Measurements from ENCODE around the gene FAM9C. TPM values are rescaled to one million over a fixed set of nuclear protein-coding genes. Genes with fewer than 3 reads are reported as not detected.

FAM9C gene
- polyA plus RNA-seq, 1 experiment: 0.04 TPM

DNA sequence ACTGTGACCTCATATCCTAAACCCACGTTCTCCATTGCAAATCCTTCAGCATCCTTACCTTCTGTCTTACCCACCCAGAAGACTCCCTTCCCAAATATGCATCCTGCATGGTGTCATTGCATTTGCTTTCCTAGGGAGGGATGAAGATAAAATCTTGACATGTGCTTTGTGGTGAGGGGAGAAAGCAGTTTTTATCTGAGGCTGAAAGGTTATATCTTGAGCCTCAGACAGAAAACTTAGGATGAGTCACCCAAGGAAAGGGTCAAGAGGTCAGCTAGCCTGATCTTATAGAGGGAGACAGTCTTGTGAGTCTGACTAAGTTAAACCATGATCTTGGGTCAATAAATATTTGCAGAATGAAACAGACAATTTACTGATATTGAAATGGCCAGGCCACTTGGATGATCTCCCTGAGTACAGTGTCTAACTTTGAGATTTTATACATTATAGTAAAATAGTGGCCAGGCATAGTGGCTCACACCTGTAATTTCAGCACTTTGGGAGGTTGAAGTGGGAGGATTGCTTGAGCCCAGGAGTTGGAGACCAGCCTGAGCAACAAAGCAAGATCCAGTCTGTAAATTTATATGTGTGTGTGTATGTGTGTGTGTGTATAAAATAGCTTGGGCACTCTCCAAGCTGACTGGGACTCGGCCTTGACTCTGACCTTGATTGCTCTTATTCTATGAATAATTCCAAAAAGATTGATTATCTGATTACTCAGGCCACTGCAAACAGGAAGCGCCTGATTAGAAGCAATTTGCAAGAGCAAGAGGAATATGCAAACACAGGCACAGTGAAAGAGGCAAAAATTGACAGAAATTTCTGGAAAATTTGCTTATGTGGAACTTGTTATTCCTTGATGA lies 15.4 kb upstream of the FAM9C start:
- CTCF ChIA-PET: no interaction called here
- H3K27ac ChIP-seq (ENCODE audit: low read depth, low read length): no peak overlapping the region
- no peak for DNase-seq (ENCODE audit: low read depth, low spot score)
- POLR2A ChIA-PET: interaction anchor here (0.5 kb wide), 1 partner anchor 22 kb away, joined by 3 read pairs; no protein-coding TSS in a partner anchor
- H3K27me3 ChIP-seq (ENCODE audit: control insufficient read depth, insufficient read depth, low read length): no peaks in the 10 kb centered on the region
- H3K4me3 ChIP-seq (ENCODE audit: low read depth, low read length): no peak overlapping the region
- no peak for TF ChIP-seq CTCF (IDR thresholded peaks at IDR 0.05; ENCODE audit: low read depth, low read length)
- H3K9me3 ChIP-seq (ENCODE audit: control insufficient read depth, insufficient read depth, low read length): peaks cover 3% of the 10 kb centered on the region; the same call in 1 of the 2 replicates

GRCh38 chrX:13055486-13055885 lies 11.1 kb upstream of the FAM9C start:
- H3K27me3 ChIP-seq (ENCODE audit: control insufficient read depth, insufficient read depth, low read length): no peaks in the 10 kb centered on the region
- TF ChIP-seq CTCF (IDR thresholded peaks at IDR 0.05; ENCODE audit: low read depth, low read length): no peak
- H3K9me3 ChIP-seq (ENCODE audit: control insufficient read depth, insufficient read depth, low read length): no peaks in the 10 kb centered on the region
- DNase-seq (ENCODE audit: low read depth, low spot score): no peak
- H3K4me3 ChIP-seq (ENCODE audit: low read depth, low read length): no peak overlapping the region
- CTCF ChIA-PET: no interaction called here
- POLR2A ChIA-PET: no interaction called here
- no peak overlapping the region for H3K27ac ChIP-seq (ENCODE audit: low read depth, low read length)

DNA sequence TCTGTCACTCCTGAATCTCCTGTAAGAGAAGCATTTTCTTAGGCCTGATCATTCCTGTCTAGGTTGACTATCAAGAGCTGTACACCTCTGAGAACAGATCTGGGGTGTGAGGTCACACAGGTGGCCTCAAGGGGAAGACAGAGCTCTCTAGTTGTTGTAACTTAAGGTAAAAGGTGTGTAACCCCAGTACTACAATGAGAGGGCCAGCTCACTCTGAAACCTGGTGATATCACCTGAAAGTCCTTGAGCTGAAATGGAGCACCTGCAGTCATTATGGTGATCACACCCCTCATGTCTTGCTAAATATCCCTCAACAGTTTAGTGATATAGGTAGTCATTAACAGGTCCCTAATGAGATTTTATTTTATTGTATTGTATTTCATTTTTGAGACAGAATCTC lies 8.8 kb upstream of the FAM9C start:
- CTCF ChIA-PET: interaction anchor here (0.5 kb wide), 1 partner anchor 76 kb away, joined by 5 read pairs; no protein-coding TSS in a partner anchor

DNA sequence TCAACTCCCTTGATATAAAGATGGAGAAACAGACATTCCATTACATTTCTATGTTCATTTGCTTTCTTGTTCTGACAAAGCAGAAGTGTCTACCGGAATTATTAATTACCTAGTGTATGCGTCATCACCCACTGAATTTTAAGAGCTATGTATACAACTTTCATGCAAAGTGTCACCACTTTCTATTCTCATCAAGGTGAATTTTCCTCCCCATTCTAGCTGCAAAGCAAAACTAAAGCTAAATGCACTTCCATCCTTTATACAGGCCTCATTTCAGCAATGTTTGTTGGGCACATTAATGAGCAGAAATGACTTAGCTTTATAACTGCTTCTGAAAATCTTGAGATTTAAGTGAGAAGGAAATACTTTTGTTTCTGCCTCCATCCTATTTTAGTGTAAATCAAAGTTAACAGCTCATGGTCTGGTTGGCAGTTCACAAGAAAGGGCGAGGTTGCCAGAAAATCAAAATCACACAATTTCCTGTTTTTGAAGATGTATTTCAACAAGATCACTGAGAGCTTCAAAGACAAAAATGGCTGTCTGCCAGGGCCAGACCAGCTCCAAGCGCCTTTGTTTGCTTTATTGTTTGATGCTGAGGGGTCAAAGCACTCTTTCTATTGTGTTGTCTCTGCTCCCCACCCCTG lies 7.2 kb upstream of the FAM9C start:
- no peak overlapping the region for H3K4me3 ChIP-seq (ENCODE audit: low read depth, low read length)
- H3K9me3 ChIP-seq (ENCODE audit: control insufficient read depth, insufficient read depth, low read length): no peaks in the 10 kb centered on the region
- ChIA-PET POLR2A (interaction anchor here (0.5 kb wide), 1 partner anchor 71 kb away, joined by 3 read pairs; no protein-coding TSS in a partner anchor), CTCF (interaction anchor here (1.2 kb wide), 1 partner anchor 437 kb away, joined by 4 read pairs; no protein-coding TSS in a partner anchor)
- no peak overlapping the region for H3K27ac ChIP-seq (ENCODE audit: low read depth, low read length)
- no peak for TF ChIP-seq CTCF (IDR thresholded peaks at IDR 0.05; ENCODE audit: low read depth, low read length)
- DNase-seq (ENCODE audit: low read depth, low spot score): no peak
- H3K27me3 ChIP-seq (ENCODE audit: control insufficient read depth, insufficient read depth, low read length): no peaks in the 10 kb centered on the region

More for the DNA sequence above, 8.8 kb upstream of the FAM9C start:
- no peak for DNase-seq (ENCODE audit: low read depth, low spot score)
- no peak overlapping the region for H3K27ac ChIP-seq (ENCODE audit: low read depth, low read length)
- POLR2A ChIA-PET: no interaction called here
- no peaks in the 10 kb centered on the region for H3K27me3 ChIP-seq (ENCODE audit: control insufficient read depth, insufficient read depth, low read length)
- TF ChIP-seq CTCF (IDR thresholded peaks at IDR 0.05; ENCODE audit: low read depth, low read length): no peak
- no peaks in the 10 kb centered on the region for H3K9me3 ChIP-seq (ENCODE audit: control insufficient read depth, insufficient read depth, low read length)
- no peak overlapping the region for H3K4me3 ChIP-seq (ENCODE audit: low read depth, low read length)

DNA sequence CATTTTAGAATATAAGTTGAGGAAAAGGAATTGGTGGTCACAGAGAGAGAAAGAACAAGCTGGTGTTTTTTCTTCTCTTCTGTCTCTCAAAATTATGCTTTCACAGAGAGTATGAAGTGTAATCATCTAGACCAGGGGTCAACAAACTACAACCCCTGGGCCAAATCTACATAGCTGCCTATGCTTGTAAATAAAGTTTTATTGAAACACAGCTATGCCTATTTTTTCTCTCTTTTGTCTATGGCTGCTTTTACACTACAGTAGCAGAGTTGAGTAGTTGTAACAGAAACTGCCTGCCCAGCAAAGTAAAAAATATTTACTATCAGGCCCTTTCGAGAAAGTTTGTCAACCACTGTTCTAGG lies 6.7 kb upstream of the FAM9C start:
- H3K27ac ChIP-seq (ENCODE audit: low read depth, low read length): no peak overlapping the region
- POLR2A ChIA-PET: interaction anchor here (0.5 kb wide), 1 partner anchor 71 kb away, joined by 3 read pairs; no protein-coding TSS in a partner anchor
- no peaks in the 10 kb centered on the region for H3K9me3 ChIP-seq (ENCODE audit: control insufficient read depth, insufficient read depth, low read length)
- no peak overlapping the region for H3K4me3 ChIP-seq (ENCODE audit: low read depth, low read length)
- CTCF ChIA-PET: interaction anchor here (1.2 kb wide), 1 partner anchor 437 kb away, joined by 4 read pairs; no protein-coding TSS in a partner anchor
- no peak for TF ChIP-seq CTCF (IDR thresholded peaks at IDR 0.05; ENCODE audit: low read depth, low read length)
- no peaks in the 10 kb centered on the region for H3K27me3 ChIP-seq (ENCODE audit: control insufficient read depth, insufficient read depth, low read length)
- DNase-seq (ENCODE audit: low read depth, low spot score): no peak
